Measurements from ENCODE around the gene RAD51B.
A peak's percentile ranks its signal among the peaks of the same experiment; 100 is the strongest.

RAD51B gene

GRCh38 chr14:68147303-68147702 is 327.7 kb downstream of the RAD51B start:
- DNase-seq (ENCODE audit: low spot score) = no peak
- H3K27ac ChIP-seq (ENCODE audit: poor library complexity, severe bottlenecking) = peak overlapping the region; percentile 99
- peaks cover 3% of the 10 kb centered on the region; the same call in 1 of the 2 replicates for H3K36me3 ChIP-seq (ENCODE audit: low read depth)
- no peaks in the 10 kb centered on the region for H3K27me3 ChIP-seq (ENCODE audit: insufficient read depth, poor library complexity, severe bottlenecking)
- no peak overlapping the region for H3K4me3 ChIP-seq (ENCODE audit: severe bottlenecking)
- peaks cover 4% of the 10 kb centered on the region for H3K9me3 ChIP-seq (ENCODE audit: severe bottlenecking)
- peak; percentile 25; the same call in 2 of the 3 replicates for ATAC-seq (ENCODE audit: low read depth)
- TF ChIP-seq, protein P1, sequence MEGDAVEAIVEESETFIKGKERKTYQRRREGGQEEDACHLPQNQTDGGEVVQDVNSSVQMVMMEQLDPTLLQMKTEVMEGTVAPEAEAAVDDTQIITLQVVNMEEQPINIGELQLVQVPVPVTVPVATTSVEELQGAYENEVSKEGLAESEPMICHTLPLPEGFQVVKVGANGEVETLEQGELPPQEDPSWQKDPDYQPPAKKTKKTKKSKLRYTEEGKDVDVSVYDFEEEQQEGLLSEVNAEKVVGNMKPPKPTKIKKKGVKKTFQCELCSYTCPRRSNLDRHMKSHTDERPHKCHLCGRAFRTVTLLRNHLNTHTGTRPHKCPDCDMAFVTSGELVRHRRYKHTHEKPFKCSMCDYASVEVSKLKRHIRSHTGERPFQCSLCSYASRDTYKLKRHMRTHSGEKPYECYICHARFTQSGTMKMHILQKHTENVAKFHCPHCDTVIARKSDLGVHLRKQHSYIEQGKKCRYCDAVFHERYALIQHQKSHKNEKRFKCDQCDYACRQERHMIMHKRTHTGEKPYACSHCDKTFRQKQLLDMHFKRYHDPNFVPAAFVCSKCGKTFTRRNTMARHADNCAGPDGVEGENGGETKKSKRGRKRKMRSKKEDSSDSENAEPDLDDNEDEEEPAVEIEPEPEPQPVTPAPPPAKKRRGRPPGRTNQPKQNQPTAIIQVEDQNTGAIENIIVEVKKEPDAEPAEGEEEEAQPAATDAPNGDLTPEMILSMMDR (IDR thresholded peaks at IDR 0.05; ENCODE audit: poor library complexity, severe bottlenecking) = no peak
- H3K4me1 ChIP-seq (ENCODE audit: insufficient read depth, poor library complexity, severe bottlenecking) = peaks cover 46% of the 10 kb centered on the region

GRCh38 chr14:68148276-68148675 is 328.7 kb downstream of the RAD51B start:
- peaks cover 4% of the 10 kb centered on the region for H3K9me3 ChIP-seq (ENCODE audit: severe bottlenecking)
- H3K36me3 ChIP-seq (ENCODE audit: low read depth) = peaks cover 3% of the 10 kb centered on the region; the same call in 1 of the 2 replicates
- TF ChIP-seq, protein P1 (IDR thresholded peaks at IDR 0.05; ENCODE audit: poor library complexity, severe bottlenecking) = no peak
- ATAC-seq (ENCODE audit: low read depth) = no peak
- DNase-seq (ENCODE audit: low spot score) = no peak
- H3K27ac ChIP-seq (ENCODE audit: poor library complexity, severe bottlenecking) = peak overlapping the region; percentile 99
- peaks cover 40% of the 10 kb centered on the region for H3K4me1 ChIP-seq (ENCODE audit: insufficient read depth, poor library complexity, severe bottlenecking)
- H3K4me3 ChIP-seq (ENCODE audit: severe bottlenecking) = no peak overlapping the region
- no peaks in the 10 kb centered on the region for H3K27me3 ChIP-seq (ENCODE audit: insufficient read depth, poor library complexity, severe bottlenecking)

DNA sequence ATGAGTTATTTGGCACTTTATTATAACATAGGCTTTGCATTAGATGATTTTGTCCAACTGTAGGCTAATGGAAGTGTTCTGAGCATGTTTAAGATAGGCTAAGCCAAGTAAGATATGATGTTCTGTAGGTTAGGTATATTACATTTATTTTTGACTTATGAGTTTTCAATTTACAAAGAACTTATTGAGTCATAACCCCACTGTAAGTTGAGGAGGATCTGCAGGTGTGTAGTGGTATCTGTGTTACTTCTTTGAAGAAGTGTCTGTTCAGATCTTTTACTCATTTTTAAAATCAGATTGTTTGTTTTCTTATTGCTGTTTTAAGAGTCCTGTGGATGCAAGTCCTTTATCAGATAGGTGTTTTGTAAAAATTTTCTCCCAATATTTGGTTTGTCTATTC is 329.2 kb downstream of the RAD51B start:
- no peak for ATAC-seq (ENCODE audit: low read depth)
- Histone ChIP-seq H3K4me3 (ENCODE audit: severe bottlenecking) (no peak overlapping the region), H3K9me3 (ENCODE audit: severe bottlenecking) (peaks cover 4% of the 10 kb centered on the region), H3K36me3 (ENCODE audit: low read depth) (peaks cover 3% of the 10 kb centered on the region; the same call in 1 of the 2 replicates), H3K4me1 (ENCODE audit: insufficient read depth, poor library complexity, severe bottlenecking) (peaks cover 38% of the 10 kb centered on the region), H3K27me3 (ENCODE audit: insufficient read depth, poor library complexity, severe bottlenecking) (no peaks in the 10 kb centered on the region), H3K27ac (ENCODE audit: poor library complexity, severe bottlenecking) (peak overlapping the region; percentile 99)
- TF ChIP-seq, protein P1 (IDR thresholded peaks at IDR 0.05; ENCODE audit: poor library complexity, severe bottlenecking) = no peak
- no peak for DNase-seq (ENCODE audit: low spot score)

GRCh38 chr14:68153275-68153674 is 333.7 kb downstream of the RAD51B start:
- ATAC-seq (ENCODE audit: low read depth) (no peak), DNase-seq (ENCODE audit: low spot score) (no peak)
- Histone ChIP-seq H3K4me1 (ENCODE audit: insufficient read depth, poor library complexity, severe bottlenecking) (peaks cover 9% of the 10 kb centered on the region), H3K36me3 (ENCODE audit: low read depth) (peaks cover 3% of the 10 kb centered on the region; the same call in 1 of the 2 replicates), H3K27me3 (ENCODE audit: insufficient read depth, poor library complexity, severe bottlenecking) (no peaks in the 10 kb centered on the region), H3K27ac (ENCODE audit: poor library complexity, severe bottlenecking) (no peak overlapping the region), H3K9me3 (ENCODE audit: severe bottlenecking) (peaks cover 4% of the 10 kb centered on the region), H3K4me3 (ENCODE audit: severe bottlenecking) (no peak overlapping the region)
- TF ChIP-seq, protein P1 (IDR thresholded peaks at IDR 0.05; ENCODE audit: poor library complexity, severe bottlenecking) = no peak

DNA sequence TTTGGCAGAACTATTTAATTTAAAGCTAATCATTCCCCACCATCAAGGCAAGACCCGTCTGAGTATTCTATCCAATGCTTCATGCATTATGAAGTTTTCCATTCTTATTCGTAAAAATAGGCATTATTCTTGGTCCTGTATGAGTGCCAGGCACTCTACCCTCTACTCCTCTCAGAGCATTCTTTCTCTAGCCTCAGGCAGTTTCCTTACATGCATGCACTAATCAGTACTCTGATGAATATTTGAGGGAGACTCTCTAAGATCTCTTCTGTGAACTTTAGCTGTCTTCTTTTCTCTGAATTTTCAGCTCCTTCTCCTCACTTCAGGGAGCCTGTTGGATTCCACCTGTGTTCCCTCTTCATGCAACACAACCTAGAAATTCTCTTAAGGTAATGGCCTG is 334.7 kb downstream of the RAD51B start:
- H3K4me1 ChIP-seq (ENCODE audit: insufficient read depth, poor library complexity, severe bottlenecking) = peaks cover 15% of the 10 kb centered on the region
- peaks cover 3% of the 10 kb centered on the region; the same call in 1 of the 2 replicates for H3K36me3 ChIP-seq (ENCODE audit: low read depth)
- peaks cover 4% of the 10 kb centered on the region for H3K9me3 ChIP-seq (ENCODE audit: severe bottlenecking)
- no peak overlapping the region for H3K4me3 ChIP-seq (ENCODE audit: severe bottlenecking)
- ATAC-seq (ENCODE audit: low read depth) = no peak
- no peak overlapping the region for H3K27ac ChIP-seq (ENCODE audit: poor library complexity, severe bottlenecking)
- TF ChIP-seq, protein P1 (IDR thresholded peaks at IDR 0.05; ENCODE audit: poor library complexity, severe bottlenecking) = no peak
- no peaks in the 10 kb centered on the region for H3K27me3 ChIP-seq (ENCODE audit: insufficient read depth, poor library complexity, severe bottlenecking)
- DNase-seq (ENCODE audit: low spot score) = no peak

All from RWPE2 (cell line).